Measurements from ENCODE around the gene FHIP1A. TPM values are rescaled to one million over a fixed set of nuclear protein-coding genes. Genes with fewer than 3 reads are reported as not detected.

The FHIP1A gene
- total and polyA plus RNA-seq, 2 of the 13 experiments (the other 11 are each of a cell fraction or from before 2014, with no cell fraction given), result 4.1 to 6.2 TPM

DNA sequence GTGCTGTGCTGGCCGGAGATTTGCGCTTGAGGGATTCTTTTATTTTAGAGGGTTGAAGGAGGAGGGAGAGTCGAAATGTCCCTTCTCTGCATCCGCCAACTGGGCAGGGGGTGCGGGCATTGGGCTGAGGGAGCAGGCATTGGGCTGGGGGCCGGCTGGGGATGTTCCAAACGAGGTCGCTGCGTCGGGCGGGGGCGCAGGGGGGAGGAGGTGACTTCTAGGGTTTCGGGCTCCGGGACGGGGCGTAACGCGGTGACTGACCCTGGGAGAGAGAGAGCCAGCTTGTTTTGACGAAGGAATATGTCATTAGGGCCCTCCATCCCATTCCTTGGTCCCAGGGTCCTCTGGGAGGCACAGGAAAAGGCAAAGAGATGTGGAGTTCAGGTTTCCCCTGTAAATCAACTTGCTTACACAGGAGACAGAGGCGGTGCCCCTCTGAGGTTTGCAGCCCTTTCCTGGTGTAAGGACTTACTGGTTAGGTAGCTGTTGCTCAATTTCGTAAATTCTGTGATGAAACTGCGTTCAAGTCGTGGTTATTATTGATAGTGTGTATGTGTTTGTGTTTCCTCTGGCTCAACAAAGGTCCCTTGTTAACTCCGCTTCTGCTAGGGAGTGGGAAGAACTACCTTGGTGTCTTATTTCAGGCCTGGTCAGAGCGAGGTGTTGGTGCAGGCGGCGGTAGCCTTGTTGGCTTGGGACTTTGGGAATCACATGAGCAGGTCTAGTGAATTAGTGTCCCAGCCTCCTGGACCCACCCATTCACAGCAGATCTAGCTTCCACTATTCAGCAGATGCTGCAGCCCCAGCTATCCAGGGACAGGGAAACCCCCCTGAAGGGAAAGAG is 716 bp downstream of the FHIP1A start (continued):
- TF ChIP-seq SOX6 (IDR thresholded peaks at IDR 0.05) (no peak), SOX6 (CRISPR knock-in tag; IDR thresholded peaks at IDR 0.05) (peak; percentile 43; the same call in 1 of the 2 replicates), POLR2A (IDR thresholded peaks at IDR 0.05; ENCODE audit: insufficient read depth in 1 of 2, low read depth in 2 of 2, low read length in 2 of 2) (peak in 1 of 2 experiments; percentile 42; a peak in 2 of 4 replicates), SYNCRIP (IDR thresholded peaks at IDR 0.05; ENCODE audit: insufficient read depth, low read depth, low read length) (no peak), ZNF234 (CRISPR knock-in tag; conservative IDR thresholded peaks at IDR 0.05) (no peak), SALL2 (CRISPR knock-in tag; IDR thresholded peaks at IDR 0.05) (no peak), MZF1 (CRISPR knock-in tag; IDR thresholded peaks at IDR 0.05; ENCODE audit: borderline replicate concordance) (no peak), TBP (CRISPR knock-in tag; IDR thresholded peaks at IDR 0.05) (no peak), GATAD1 (CRISPR knock-in tag; IDR thresholded peaks at IDR 0.05) (no peak), LCORL (IDR thresholded peaks at IDR 0.05) (no peak), LCORL (CRISPR knock-in tag; IDR thresholded peaks at IDR 0.05) (peak; percentile 40; the same call in 1 of the 2 replicates), ONECUT2 (CRISPR knock-in tag; IDR thresholded peaks at IDR 0.05) (no peak), PRMT3 (CRISPR knock-in tag; IDR thresholded peaks at IDR 0.05; ENCODE audit: borderline replicate concordance, low read depth) (no peak), KDM4B (CRISPR knock-in tag; IDR thresholded peaks at IDR 0.05) (no peak), SIN3B (IDR thresholded peaks at IDR 0.05; ENCODE audit: low read length) (no peak), ZIK1 (CRISPR knock-in tag; IDR thresholded peaks at IDR 0.05; ENCODE audit: borderline replicate concordance, low read depth) (no peak), ZNF510 (CRISPR knock-in tag; IDR thresholded peaks at IDR 0.05; ENCODE audit: low read depth) (no peak), ZNF251 (CRISPR knock-in tag; IDR thresholded peaks at IDR 0.05) (no peak), NR2F2 (IDR thresholded peaks at IDR 0.05; ENCODE audit: borderline replicate concordance, low read depth) (no peak), U2AF2 (IDR thresholded peaks at IDR 0.05; ENCODE audit: low read depth, low read length) (no peak), ZFX (CRISPR knock-in tag; IDR thresholded peaks at IDR 0.05; ENCODE audit: low read depth) (peak; percentile 48; the same call in 1 of the 2 replicates)
- TF ChIP-seq, protein P1, sequence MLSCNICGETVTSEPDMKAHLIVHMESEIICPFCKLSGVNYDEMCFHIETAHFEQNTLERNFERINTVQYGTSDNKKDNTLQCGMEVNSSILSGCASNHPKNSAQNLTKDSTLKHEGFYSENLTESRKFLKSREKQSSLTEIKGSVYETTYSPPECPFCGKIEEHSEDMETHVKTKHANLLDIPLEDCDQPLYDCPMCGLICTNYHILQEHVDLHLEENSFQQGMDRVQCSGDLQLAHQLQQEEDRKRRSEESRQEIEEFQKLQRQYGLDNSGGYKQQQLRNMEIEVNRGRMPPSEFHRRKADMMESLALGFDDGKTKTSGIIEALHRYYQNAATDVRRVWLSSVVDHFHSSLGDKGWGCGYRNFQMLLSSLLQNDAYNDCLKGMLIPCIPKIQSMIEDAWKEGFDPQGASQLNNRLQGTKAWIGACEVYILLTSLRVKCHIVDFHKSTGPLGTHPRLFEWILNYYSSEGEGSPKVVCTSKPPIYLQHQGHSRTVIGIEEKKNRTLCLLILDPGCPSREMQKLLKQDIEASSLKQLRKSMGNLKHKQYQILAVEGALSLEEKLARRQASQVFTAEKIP (CRISPR knock-in tag; IDR thresholded peaks at IDR 0.05; ENCODE audit: borderline replicate concordance), result no peak
- TF ChIP-seq, protein P2, sequence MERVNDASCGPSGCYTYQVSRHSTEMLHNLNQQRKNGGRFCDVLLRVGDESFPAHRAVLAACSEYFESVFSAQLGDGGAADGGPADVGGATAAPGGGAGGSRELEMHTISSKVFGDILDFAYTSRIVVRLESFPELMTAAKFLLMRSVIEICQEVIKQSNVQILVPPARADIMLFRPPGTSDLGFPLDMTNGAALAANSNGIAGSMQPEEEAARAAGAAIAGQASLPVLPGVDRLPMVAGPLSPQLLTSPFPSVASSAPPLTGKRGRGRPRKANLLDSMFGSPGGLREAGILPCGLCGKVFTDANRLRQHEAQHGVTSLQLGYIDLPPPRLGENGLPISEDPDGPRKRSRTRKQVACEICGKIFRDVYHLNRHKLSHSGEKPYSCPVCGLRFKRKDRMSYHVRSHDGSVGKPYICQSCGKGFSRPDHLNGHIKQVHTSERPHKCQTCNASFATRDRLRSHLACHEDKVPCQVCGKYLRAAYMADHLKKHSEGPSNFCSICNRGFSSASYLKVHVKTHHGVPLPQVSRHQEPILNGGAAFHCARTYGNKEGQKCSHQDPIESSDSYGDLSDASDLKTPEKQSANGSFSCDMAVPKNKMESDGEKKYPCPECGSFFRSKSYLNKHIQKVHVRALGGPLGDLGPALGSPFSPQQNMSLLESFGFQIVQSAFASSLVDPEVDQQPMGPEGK (CRISPR knock-in tag; IDR thresholded peaks at IDR 0.05), result no peak; the same call in 1 of the 2 replicates
- TF ChIP-seq, protein P3, sequence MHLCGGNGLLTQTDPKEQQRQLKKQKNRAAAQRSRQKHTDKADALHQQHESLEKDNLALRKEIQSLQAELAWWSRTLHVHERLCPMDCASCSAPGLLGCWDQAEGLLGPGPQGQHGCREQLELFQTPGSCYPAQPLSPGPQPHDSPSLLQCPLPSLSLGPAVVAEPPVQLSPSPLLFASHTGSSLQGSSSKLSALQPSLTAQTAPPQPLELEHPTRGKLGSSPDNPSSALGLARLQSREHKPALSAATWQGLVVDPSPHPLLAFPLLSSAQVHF (CRISPR knock-in tag; IDR thresholded peaks at IDR 0.05), result no peak

All from HepG2 (cell line).